Neural progenitor cell (in vitro differentiated cells): ENCODE data around the gene TCEANC2. TPM values are rescaled to one million over a fixed set of nuclear protein-coding genes. Genes with fewer than 3 reads are reported as not detected.
"Not testable (repeated sequence)": the region's sequence is repeated elsewhere in the genome, so short reads cannot be mapped to it uniquely, and the experiment has no call there.

Source experiments
- DNase-seq: peaks from one replicate; pipeline ENCODE4 v3.0.0-alpha.2; 2016; ENCODE audit warnings: low spot score
- H2AFZ ChIP-seq: fragments of 200-600 bp; sonication (generic); replicated peaks from 2 replicates; pipeline ENCODE4 v1.6.1; 2016; ENCODE audit warnings: antibody characterized with exemption
- H3F3A ChIP-seq: fragments of 200-600 bp; sonication (generic); 2 replicates; pipeline ENCODE4 v1.6.1; 2016; ENCODE audit warnings: antibody characterized with exemption, low read depth
- H3K27ac ChIP-seq: fragments of 200-600 bp; sonication (generic); 2 replicates; pipeline ENCODE4 v1.5.1; 2016; ENCODE audit warnings: mild to moderate bottlenecking
- H3K27me3 ChIP-seq: fragments of 200-600 bp; sonication (generic); 2 replicates; pipeline ENCODE4 v1.6.1; 2016; ENCODE audit warnings: mild to moderate bottlenecking, moderate library complexity
- H3K36me3 ChIP-seq: fragments of 200-600 bp; sonication (generic); 2 replicates; pipeline ENCODE4 v1.5.1; 2016
- H3K4me1 ChIP-seq: fragments of 200-600 bp; sonication (generic); 2 replicates; pipeline ENCODE4 v1.6.1; 2016; ENCODE audit warnings: mixed run types
- H3K4me2 ChIP-seq: fragments of 200-600 bp; sonication (generic); 2 replicates; pipeline ENCODE4 v1.6.1; 2016
- H3K4me3 ChIP-seq: fragments of 200-600 bp; sonication (generic); 2 replicates; pipeline ENCODE4 v1.5.1; 2016
- H3K79me2 ChIP-seq: fragments of 200-600 bp; sonication (generic); 2 replicates; pipeline ENCODE4 v1.6.1; 2016; ENCODE audit warnings: low read depth
- H3K9ac ChIP-seq: fragments of 200-600 bp; sonication (generic); 2 replicates; pipeline ENCODE4 v1.6.1; 2016
- H3K9me3 ChIP-seq: fragments of 200-600 bp; sonication (generic); 2 replicates; pipeline ENCODE4 v1.5.1; 2016; ENCODE audit warnings: low read depth
- H4K20me1 ChIP-seq: fragments of 200-600 bp; sonication (generic); 2 replicates; pipeline ENCODE4 v1.6.1; 2016; ENCODE audit warnings: low read depth
- H3K27ac Mint-ChIP-seq: 3 replicates; pipeline ENCODE4 v1.8.0; 2021; ENCODE audit warnings: mixed read lengths
- H3K27me3 Mint-ChIP-seq: 2 replicates; pipeline ENCODE4 v1.8.0; 2022; ENCODE audit warnings: low read depth, mild to moderate bottlenecking, inconsistent platforms, moderate library complexity, mixed read lengths; ENCODE audit not compliant: insufficient read depth
- H3K36me3 Mint-ChIP-seq: 3 replicates; pipeline ENCODE4 v1.8.0; 2021; ENCODE audit warnings: mixed read lengths
- H3K4me1 Mint-ChIP-seq: 3 replicates; pipeline ENCODE4 v1.8.0; 2021; ENCODE audit warnings: mixed read lengths
- H3K4me3 Mint-ChIP-seq: 3 replicates; pipeline ENCODE4 v1.8.0; 2021; ENCODE audit warnings: mild to moderate bottlenecking, moderate library complexity, mixed read lengths
- H3K9me3 Mint-ChIP-seq: 3 replicates; pipeline ENCODE4 v1.8.0; 2020; ENCODE audit warnings: mixed read lengths
- CTCF ChIP-seq: fragments of 200-600 bp; sonication (generic); IDR thresholded peaks from 2 replicates; pipeline ENCODE4 v1.5.1; 2017; ENCODE audit warnings: antibody characterized with exemption, mild to moderate bottlenecking
- EZH2 ChIP-seq: fragments of 200-600 bp; sonication (generic); IDR thresholded peaks from 2 replicates; pipeline ENCODE4 v1.6.1; 2017; ENCODE audit warnings: antibody characterized with exemption, mild to moderate bottlenecking, moderate library complexity
- EZH2phosphoT487 ChIP-seq: fragments of 200-600 bp; sonication (generic); IDR thresholded peaks from 2 replicates; pipeline ENCODE4 v1.6.1; 2017; ENCODE audit warnings: antibody characterized with exemption
- total RNA-seq: library from RNA; depleted of rRNA; stranded (reverse); fragments of >200 nt; gene quantifications from 2 replicates; pipeline ENCODE4 v1.2.3, GENCODE V29; 2015; ENCODE audit warnings: low replicate concordance

Gene TCEANC2
- total RNA-seq, 1 donor from 2014 or later: 11.6 TPM

GRCh38 chr1:54016343-54017282 is 36.8 kb upstream of the TCEANC2 start:
- no peaks in the 10 kb centered on the region for H3K79me2 ChIP-seq
- no peaks in the 10 kb centered on the region for H4K20me1 ChIP-seq
- no peaks in the 10 kb centered on the region for H3K27me3 ChIP-seq
- H3K4me1 ChIP-seq: no peaks in the 10 kb centered on the region
- no peak overlapping the region for H3K27ac Mint-ChIP-seq
- no peak overlapping the region for H3K9ac ChIP-seq
- H3K27ac ChIP-seq: no peak overlapping the region
- H3K4me3 Mint-ChIP-seq: no peak overlapping the region
- H3F3A ChIP-seq: no peaks in the 10 kb centered on the region
- no peak for DNase-seq
- no peaks in the 10 kb centered on the region for H3K9me3 ChIP-seq
- H3K9me3 Mint-ChIP-seq: no peaks in the 10 kb centered on the region
- H2AFZ ChIP-seq: no peak overlapping the region
- H3K36me3 Mint-ChIP-seq: no peaks in the 10 kb centered on the region
- TF ChIP-seq CTCF: no peak
- no peak for TF ChIP-seq EZH2phosphoT487
- no peak for TF ChIP-seq EZH2
- peaks cover 4% of the 10 kb centered on the region for H3K27me3 Mint-ChIP-seq
- no peak overlapping the region for H3K4me3 ChIP-seq
- H3K4me2 ChIP-seq: no peak overlapping the region
- no peaks in the 10 kb centered on the region for H3K36me3 ChIP-seq
- H3K4me1 Mint-ChIP-seq: peaks cover 14% of the 10 kb centered on the region

GRCh38 chr1:54017979-54018378 is 35.4 kb upstream of the TCEANC2 start, which contains the start of gene LDLRAD1:
TSS of gene LDLRAD1 (minus strand) at chr1:54018186. CDS start at chr1:54018112, 74 bp downstream.
- Histone ChIP-seq H3K4me1 (no peaks in the 10 kb centered on the region), H3K27me3 (no peaks in the 10 kb centered on the region), H3K9me3 (no peaks in the 10 kb centered on the region), H3K4me3 (no peak within 1 kb of the TSS), H3K9ac (no peak within 1 kb of the TSS), H3K79me2 (no peaks in the 10 kb centered on the region), H3K27ac (no peak within 1 kb of the TSS), H3K36me3 (no peaks in the 10 kb centered on the region), H4K20me1 (no peaks in the 10 kb centered on the region), H2AFZ (no peak within 1 kb of the TSS), H3K4me2 (no peak within 1 kb of the TSS), H3F3A (no peaks in the 10 kb centered on the region)
- no peak for DNase-seq
- Mint-ChIP-seq H3K4me3 (no peak within 1 kb of the TSS), H3K9me3 (no peaks in the 10 kb centered on the region), H3K4me1 (peaks cover 14% of the 10 kb centered on the region), H3K27me3 (peaks cover 2% of the 10 kb centered on the region), H3K36me3 (no peaks in the 10 kb centered on the region), H3K27ac (no peak within 1 kb of the TSS)
- TF ChIP-seq EZH2phosphoT487 (no peak), EZH2 (no peak), CTCF (no peak)

DNA sequence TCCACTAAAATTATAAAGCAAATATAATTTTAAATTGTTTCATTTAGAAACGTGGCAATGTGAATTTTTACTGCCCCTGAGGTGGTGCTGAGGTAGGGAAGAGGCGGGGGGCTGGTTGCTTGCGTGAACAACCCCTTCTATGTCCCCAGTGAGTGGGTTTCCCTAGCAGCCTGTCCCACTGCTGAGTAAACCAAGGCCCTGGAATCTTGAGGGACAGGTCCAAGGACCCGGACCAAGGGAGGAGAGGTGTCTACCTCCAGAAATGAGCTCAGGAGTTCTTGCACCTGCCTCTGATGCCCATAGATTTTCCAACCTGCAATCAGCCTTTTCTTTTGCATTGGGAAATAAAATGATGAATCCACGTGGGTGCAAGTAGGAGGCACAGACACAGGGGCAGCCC is 34.8 kb upstream of the TCEANC2 start:
- Histone ChIP-seq H3K9me3 (no peaks in the 10 kb centered on the region), H3K9ac (no peak overlapping the region), H2AFZ (no peak overlapping the region), H3K27me3 (no peaks in the 10 kb centered on the region), H4K20me1 (no peaks in the 10 kb centered on the region), H3F3A (no peaks in the 10 kb centered on the region), H3K27ac (no peak overlapping the region), H3K4me1 (no peaks in the 10 kb centered on the region), H3K4me3 (no peak overlapping the region), H3K79me2 (no peaks in the 10 kb centered on the region), H3K4me2 (no peak overlapping the region), H3K36me3 (no peaks in the 10 kb centered on the region)
- Mint-ChIP-seq H3K9me3 (no peaks in the 10 kb centered on the region), H3K27ac (no peak overlapping the region), H3K4me3 (no peak overlapping the region), H3K36me3 (no peaks in the 10 kb centered on the region), H3K27me3 (peaks cover 2% of the 10 kb centered on the region), H3K4me1 (peaks cover 10% of the 10 kb centered on the region)
- DNase-seq: no peak
- TF ChIP-seq CTCF: no peak
- TF ChIP-seq EZH2: no peak
- TF ChIP-seq EZH2phosphoT487: no peak

DNA sequence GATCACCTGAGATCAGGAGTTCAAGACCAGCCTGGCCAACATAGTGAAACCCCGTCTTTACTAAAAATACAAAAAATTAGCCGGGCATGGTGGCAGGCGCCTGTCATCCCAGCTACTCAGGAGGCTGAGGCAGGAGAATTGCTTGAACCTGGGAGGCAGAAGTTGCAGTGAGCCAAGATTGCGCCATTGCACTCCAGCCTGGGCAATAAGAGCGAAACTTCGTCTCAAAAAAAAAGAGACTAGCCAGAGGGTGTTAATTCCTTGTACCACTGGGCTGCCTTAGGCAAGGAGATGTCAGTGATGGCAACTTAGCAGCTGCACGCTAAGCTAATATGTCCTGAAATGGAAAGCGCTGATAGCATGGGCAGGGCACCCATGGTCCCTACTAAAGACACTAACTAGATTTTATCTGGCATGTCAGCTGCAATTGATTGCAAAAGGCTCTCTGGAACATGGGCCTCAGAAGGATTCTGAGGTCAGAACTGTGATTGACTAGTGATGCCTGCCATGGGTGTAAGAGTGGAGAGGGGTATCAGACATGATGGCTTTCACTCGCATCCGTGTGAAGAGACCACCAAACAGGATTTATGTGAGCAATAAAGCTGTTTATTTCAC is 33.7 kb upstream of the TCEANC2 start:
- H3K4me2 ChIP-seq, H2AFZ ChIP-seq, H3K4me3 ChIP-seq, H3K27ac ChIP-seq, H3K9me3 Mint-ChIP-seq, H3K36me3 Mint-ChIP-seq, H3K9me3 ChIP-seq, H3K4me3 Mint-ChIP-seq, H3K9ac ChIP-seq, H3K4me1 ChIP-seq, H3K36me3 ChIP-seq, H4K20me1 ChIP-seq, H3K27me3 Mint-ChIP-seq, H3K79me2 ChIP-seq, H3K27me3 ChIP-seq, H3K27ac Mint-ChIP-seq, H3F3A ChIP-seq, DNase-seq: not testable (repeated sequence)
- H3K4me1 Mint-ChIP-seq: peaks cover 10% of the 10 kb centered on the region
